ENCODE results near the gene RREB1.

DNA sequence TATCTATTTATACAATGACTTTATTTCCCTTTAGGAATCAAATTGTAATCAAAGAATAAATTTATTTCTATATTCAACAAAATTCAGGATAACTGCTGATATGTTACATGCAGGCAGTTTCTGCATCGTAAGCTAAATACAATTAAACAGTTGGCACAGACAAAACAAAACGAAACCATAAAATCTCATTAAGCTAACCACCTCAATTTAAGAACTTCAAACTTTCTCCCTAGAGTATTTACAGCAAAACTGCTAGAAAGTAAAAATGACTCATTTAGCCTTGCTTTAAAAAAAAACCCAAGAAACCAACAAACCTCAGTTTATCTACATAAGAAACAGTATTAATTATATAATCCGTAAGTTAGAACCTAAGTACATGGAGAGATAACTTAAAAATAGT lies 188.2 kb downstream of the RREB1 start:
- TF ChIP-seq, protein P1, sequence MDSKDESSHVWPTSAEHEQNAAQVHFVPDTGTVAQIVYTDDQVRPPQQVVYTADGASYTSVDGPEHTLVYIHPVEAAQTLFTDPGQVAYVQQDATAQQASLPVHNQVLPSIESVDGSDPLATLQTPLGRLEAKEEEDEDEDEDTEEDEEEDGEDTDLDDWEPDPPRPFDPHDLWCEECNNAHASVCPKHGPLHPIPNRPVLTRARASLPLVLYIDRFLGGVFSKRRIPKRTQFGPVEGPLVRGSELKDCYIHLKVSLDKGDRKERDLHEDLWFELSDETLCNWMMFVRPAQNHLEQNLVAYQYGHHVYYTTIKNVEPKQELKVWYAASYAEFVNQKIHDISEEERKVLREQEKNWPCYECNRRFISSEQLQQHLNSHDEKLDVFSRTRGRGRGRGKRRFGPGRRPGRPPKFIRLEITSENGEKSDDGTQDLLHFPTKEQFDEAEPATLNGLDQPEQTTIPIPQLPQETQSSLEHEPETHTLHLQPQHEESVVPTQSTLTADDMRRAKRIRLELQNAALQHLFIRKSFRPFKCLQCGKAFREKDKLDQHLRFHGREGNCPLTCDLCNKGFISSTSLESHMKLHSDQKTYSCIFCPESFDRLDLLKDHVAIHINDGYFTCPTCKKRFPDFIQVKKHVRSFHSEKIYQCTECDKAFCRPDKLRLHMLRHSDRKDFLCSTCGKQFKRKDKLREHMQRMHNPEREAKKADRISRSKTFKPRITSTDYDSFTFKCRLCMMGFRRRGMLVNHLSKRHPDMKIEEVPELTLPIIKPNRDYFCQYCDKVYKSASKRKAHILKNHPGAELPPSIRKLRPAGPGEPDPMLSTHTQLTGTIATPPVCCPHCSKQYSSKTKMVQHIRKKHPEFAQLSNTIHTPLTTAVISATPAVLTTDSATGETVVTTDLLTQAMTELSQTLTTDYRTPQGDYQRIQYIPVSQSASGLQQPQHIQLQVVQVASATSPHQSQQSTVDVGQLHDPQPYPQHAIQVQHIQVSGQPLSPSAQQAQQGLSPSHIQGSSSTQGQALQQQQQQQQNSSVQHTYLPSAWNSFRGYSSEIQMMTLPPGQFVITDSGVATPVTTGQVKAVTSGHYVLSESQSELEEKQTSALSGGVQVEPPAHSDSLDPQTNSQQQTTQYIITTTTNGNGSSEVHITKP (tag by site-specific recombination; IDR thresholded peaks at IDR 0.05): no peak
- TF ChIP-seq, protein P2, sequence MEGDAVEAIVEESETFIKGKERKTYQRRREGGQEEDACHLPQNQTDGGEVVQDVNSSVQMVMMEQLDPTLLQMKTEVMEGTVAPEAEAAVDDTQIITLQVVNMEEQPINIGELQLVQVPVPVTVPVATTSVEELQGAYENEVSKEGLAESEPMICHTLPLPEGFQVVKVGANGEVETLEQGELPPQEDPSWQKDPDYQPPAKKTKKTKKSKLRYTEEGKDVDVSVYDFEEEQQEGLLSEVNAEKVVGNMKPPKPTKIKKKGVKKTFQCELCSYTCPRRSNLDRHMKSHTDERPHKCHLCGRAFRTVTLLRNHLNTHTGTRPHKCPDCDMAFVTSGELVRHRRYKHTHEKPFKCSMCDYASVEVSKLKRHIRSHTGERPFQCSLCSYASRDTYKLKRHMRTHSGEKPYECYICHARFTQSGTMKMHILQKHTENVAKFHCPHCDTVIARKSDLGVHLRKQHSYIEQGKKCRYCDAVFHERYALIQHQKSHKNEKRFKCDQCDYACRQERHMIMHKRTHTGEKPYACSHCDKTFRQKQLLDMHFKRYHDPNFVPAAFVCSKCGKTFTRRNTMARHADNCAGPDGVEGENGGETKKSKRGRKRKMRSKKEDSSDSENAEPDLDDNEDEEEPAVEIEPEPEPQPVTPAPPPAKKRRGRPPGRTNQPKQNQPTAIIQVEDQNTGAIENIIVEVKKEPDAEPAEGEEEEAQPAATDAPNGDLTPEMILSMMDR (tag by site-specific recombination; IDR thresholded peaks at IDR 0.05): no peak
- TF ChIP-seq ZNF223 (tag by site-specific recombination; IDR thresholded peaks at IDR 0.05): no peak
- no peak for TF ChIP-seq ZNF175 (tag by site-specific recombination; IDR thresholded peaks at IDR 0.05)
- TF ChIP-seq, protein P3, sequence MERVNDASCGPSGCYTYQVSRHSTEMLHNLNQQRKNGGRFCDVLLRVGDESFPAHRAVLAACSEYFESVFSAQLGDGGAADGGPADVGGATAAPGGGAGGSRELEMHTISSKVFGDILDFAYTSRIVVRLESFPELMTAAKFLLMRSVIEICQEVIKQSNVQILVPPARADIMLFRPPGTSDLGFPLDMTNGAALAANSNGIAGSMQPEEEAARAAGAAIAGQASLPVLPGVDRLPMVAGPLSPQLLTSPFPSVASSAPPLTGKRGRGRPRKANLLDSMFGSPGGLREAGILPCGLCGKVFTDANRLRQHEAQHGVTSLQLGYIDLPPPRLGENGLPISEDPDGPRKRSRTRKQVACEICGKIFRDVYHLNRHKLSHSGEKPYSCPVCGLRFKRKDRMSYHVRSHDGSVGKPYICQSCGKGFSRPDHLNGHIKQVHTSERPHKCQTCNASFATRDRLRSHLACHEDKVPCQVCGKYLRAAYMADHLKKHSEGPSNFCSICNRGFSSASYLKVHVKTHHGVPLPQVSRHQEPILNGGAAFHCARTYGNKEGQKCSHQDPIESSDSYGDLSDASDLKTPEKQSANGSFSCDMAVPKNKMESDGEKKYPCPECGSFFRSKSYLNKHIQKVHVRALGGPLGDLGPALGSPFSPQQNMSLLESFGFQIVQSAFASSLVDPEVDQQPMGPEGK (tag by site-specific recombination; IDR thresholded peaks at IDR 0.05): no peak
- TF ChIP-seq ZBTB1 (tag by site-specific recombination; IDR thresholded peaks at IDR 0.05): no peak
- TF ChIP-seq ZNF600 (tag by site-specific recombination; IDR thresholded peaks at IDR 0.05): no peak
- no peak for TF ChIP-seq ZNF776 (tag by site-specific recombination; IDR thresholded peaks at IDR 0.05; ENCODE audit: borderline replicate concordance)
- no peak for TF ChIP-seq ZSCAN23 (tag by site-specific recombination; IDR thresholded peaks at IDR 0.05)
- no peak for TF ChIP-seq GLIS1 (tag by site-specific recombination; IDR thresholded peaks at IDR 0.05)
- no peak for TF ChIP-seq YY1 (tag by site-specific recombination; IDR thresholded peaks at IDR 0.05)
- TF ChIP-seq ZNF404 (tag by site-specific recombination; IDR thresholded peaks at IDR 0.05): no peak
